HFFc6 (cell line): Measurements from ENCODE around the gene MOV10L1. TPM values are rescaled to one million over a fixed set of nuclear protein-coding genes. Genes with fewer than 3 reads are reported as not detected.
A peak's percentile ranks its signal among the peaks of the same experiment; 100 is the strongest.
"Not testable (repeated sequence)": the region's sequence is repeated elsewhere in the genome, so short reads cannot be mapped to it uniquely, and the experiment has no call there.

Experiments used
- DNase-seq: peaks from one replicate; pipeline ENCODE4 v3.0.0-alpha.2; 2018
- H3K27ac Mint-ChIP-seq: 2 replicates; pipeline ENCODE4 v1.8.0; 2020; ENCODE audit warnings: mild to moderate bottlenecking, mixed read lengths
- H3K27me3 Mint-ChIP-seq: 2 replicates; pipeline ENCODE4 v1.8.0; 2021; ENCODE audit warnings: mild to moderate bottlenecking, moderate library complexity, mixed read lengths; ENCODE audit not compliant: insufficient read depth
- H3K36me3 Mint-ChIP-seq: 2 replicates; pipeline ENCODE4 v1.8.0; 2021; ENCODE audit warnings: low read depth, mixed read lengths
- H3K4me1 Mint-ChIP-seq: 2 replicates; pipeline ENCODE4 v1.8.0; 2020; ENCODE audit warnings: low read depth, mixed read lengths
- H3K4me3 Mint-ChIP-seq: 2 replicates; pipeline ENCODE4 v1.8.0; 2020; ENCODE audit warnings: mild to moderate bottlenecking, moderate library complexity, mixed read lengths
- H3K9me3 Mint-ChIP-seq: 2 replicates; pipeline ENCODE4 v1.8.0; 2020; ENCODE audit warnings: mild to moderate bottlenecking, mixed read lengths
- total RNA-seq, 6 experiments: library from RNA; stranded (reverse); fragmentation: NEBNext Ultra II Directional; extraction: Animal tissue kit (Norgen Biotek cat#: 25700); gene quantifications; 2 replicates in 1 of 6; 3 replicates in 5 of 6; pipeline ENCODE4 v1.2.3, GENCODE V29; 2021
- TF ChIP-seq, protein P1 (sequence below): fragments of 200-600 bp; sonication (generic); IDR thresholded peaks from 2 replicates; pipeline ENCODE4 v1.5.0; 2021; ENCODE audit warnings: antibody characterized with exemption, mild to moderate bottlenecking

The MOV10L1 gene
- total RNA-seq, 6 experiments from 2014 or later: 0.09 to 1.3 (median 0.26) TPM

GRCh38 chr22:50202130-50202666 is 112.4 kb downstream of the MOV10L1 start:
- TF ChIP-seq, protein P1, sequence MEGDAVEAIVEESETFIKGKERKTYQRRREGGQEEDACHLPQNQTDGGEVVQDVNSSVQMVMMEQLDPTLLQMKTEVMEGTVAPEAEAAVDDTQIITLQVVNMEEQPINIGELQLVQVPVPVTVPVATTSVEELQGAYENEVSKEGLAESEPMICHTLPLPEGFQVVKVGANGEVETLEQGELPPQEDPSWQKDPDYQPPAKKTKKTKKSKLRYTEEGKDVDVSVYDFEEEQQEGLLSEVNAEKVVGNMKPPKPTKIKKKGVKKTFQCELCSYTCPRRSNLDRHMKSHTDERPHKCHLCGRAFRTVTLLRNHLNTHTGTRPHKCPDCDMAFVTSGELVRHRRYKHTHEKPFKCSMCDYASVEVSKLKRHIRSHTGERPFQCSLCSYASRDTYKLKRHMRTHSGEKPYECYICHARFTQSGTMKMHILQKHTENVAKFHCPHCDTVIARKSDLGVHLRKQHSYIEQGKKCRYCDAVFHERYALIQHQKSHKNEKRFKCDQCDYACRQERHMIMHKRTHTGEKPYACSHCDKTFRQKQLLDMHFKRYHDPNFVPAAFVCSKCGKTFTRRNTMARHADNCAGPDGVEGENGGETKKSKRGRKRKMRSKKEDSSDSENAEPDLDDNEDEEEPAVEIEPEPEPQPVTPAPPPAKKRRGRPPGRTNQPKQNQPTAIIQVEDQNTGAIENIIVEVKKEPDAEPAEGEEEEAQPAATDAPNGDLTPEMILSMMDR: no peak
- no peaks in the 10 kb centered on the region for H3K27me3 Mint-ChIP-seq
- H3K36me3 Mint-ChIP-seq: peaks cover 20% of the 10 kb centered on the region
- no peak for DNase-seq
- peak overlapping the region; percentile 89 for H3K4me3 Mint-ChIP-seq
- peaks cover 10% of the 10 kb centered on the region for H3K4me1 Mint-ChIP-seq
- H3K27ac Mint-ChIP-seq: peak overlapping the region; percentile 29; the same call in 1 of the 2 replicates
- H3K9me3 Mint-ChIP-seq: no peaks in the 10 kb centered on the region

DNA sequence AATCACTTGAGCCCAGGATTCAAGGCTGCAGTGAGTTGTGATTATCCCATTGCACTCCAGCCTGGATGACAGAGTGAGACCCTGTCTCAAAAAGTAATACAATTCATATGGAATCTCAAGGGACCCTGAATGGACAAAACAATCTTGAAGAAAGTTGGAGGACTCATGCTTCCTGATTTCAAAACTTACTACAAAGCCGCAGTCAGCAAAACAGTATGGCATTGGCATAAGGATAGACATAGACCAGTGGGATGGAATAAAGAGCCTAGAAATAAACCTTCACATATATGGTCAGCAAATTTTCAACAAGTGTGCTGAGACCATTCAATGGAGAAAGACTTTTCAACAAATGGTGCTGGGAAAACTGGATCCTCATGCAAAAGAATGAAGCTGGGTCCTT is 113.5 kb downstream of the MOV10L1 start:
- peaks cover 1% of the 10 kb centered on the region; the same call in 1 of the 2 replicates for H3K27me3 Mint-ChIP-seq
- H3K4me3 Mint-ChIP-seq: no peak overlapping the region
- H3K4me1 Mint-ChIP-seq: peaks cover 10% of the 10 kb centered on the region

GRCh38 chr22:50204571-50204970 is 114.8 kb downstream of the MOV10L1 start:
- H3K9me3 Mint-ChIP-seq: no peaks in the 10 kb centered on the region
- peaks cover 4% of the 10 kb centered on the region; the same call in 1 of the 2 replicates for H3K27me3 Mint-ChIP-seq
- H3K27ac Mint-ChIP-seq: peak overlapping the region; percentile 43
- peaks cover 20% of the 10 kb centered on the region for H3K36me3 Mint-ChIP-seq
- no peak for DNase-seq
- H3K4me3 Mint-ChIP-seq: no peak overlapping the region
- peaks cover 10% of the 10 kb centered on the region for H3K4me1 Mint-ChIP-seq
- TF ChIP-seq, protein P1: no peak

More for the DNA sequence above, 113.5 kb downstream of the MOV10L1 start:
- TF ChIP-seq, protein P1: no peak
- H3K9me3 Mint-ChIP-seq: no peaks in the 10 kb centered on the region
- no peak overlapping the region for H3K27ac Mint-ChIP-seq
- peaks cover 20% of the 10 kb centered on the region for H3K36me3 Mint-ChIP-seq
- no peak for DNase-seq

DNA sequence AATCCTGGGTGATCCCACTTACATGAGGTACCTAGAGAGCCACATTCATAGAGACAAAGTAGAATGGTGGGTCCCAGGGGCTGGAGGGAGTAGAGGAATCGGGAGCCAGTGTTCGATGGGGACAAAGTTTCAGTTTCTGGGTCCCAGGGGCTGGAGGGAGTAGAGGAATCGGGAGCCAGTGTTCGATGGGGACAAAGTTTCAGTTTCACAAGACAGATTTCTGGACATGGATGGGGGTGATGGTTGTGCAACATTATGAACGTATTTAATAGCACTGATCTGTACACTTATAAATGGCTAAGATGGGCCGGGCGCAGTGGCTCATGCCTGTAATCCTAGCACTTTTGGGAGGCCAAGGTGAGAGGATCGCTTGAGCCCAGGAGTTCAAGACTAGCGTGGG is 115.2 kb downstream of the MOV10L1 start:
- DNase-seq, H3K4me3 Mint-ChIP-seq, H3K27me3 Mint-ChIP-seq, H3K9me3 Mint-ChIP-seq: not testable (repeated sequence)
- H3K4me1 Mint-ChIP-seq: peaks cover 10% of the 10 kb centered on the region
- peak overlapping the region; percentile 43 for H3K27ac Mint-ChIP-seq
- peaks cover 24% of the 10 kb centered on the region for H3K36me3 Mint-ChIP-seq

DNA sequence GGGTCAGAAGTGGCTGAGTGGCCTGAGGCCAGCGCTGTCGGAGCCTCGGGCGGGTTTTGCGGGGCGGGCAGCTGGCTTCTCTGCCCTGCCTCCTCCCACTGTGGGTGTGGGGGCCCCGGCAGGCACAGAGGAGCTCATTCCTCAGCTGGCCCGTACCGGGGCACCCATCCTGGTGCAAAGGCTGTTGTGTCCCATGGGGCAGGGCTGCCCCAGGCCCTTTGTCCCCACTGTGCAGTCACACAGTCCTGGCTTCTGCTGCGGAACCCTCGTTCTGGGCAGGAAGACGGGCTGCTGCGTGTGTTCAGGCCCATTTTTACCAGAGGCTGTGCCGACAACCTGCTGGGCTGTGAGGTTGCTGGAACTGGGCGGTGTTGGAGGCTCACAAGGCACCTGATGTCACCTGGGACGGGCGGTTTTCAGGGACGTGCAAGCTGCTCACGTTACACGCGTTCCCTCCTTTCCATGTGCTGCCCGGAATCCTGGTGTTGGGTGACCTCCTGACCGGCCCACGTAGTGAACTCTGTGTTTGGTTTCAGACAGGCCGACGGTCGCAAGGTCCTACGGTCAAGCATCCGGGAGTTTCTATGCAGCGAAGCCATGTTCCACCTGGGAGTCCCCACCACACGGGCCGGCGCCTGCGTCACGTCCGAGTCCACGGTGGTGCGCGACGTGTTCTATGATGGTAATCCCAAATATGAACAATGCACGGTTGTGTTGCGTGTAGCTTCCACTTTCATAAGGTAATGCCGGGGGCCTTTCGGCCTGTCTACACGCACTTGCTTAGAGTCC is 116.2 kb downstream of the MOV10L1 start:
- Mint-ChIP-seq H3K4me3 (no peak overlapping the region), H3K9me3 (no peaks in the 10 kb centered on the region), H3K4me1 (peaks cover 10% of the 10 kb centered on the region), H3K36me3 (peaks cover 26% of the 10 kb centered on the region), H3K27me3 (peaks cover 6% of the 10 kb centered on the region), H3K27ac (no peak overlapping the region)
- TF ChIP-seq, protein P1: no peak
- no peak for DNase-seq

GRCh38 chr22:50206599-50206998 is 116.8 kb downstream of the MOV10L1 start:
- Mint-ChIP-seq H3K27ac (no peak overlapping the region), H3K4me1 (peaks cover 10% of the 10 kb centered on the region), H3K4me3 (no peak overlapping the region), H3K27me3 (peaks cover 8% of the 10 kb centered on the region), H3K36me3 (peaks cover 30% of the 10 kb centered on the region), H3K9me3 (no peaks in the 10 kb centered on the region)
- TF ChIP-seq, protein P1: peak; percentile 75
- DNase-seq: no peak
